Gastroesophageal sphincter (tissue), 4 donors: ENCODE results near the gene EWSR1. TPM values are rescaled to one million over a fixed set of nuclear protein-coding genes. Genes with fewer than 3 reads are reported as not detected.

Experiments
- ATAC-seq: fragments of 150-250 bp; one replicate; pipeline ENCODE4 v1.9.1; 2016; ENCODE audit warnings: mild to moderate bottlenecking, moderate library complexity
- H3K27ac ChIP-seq, 4 donors: fragments of 200-600 bp; sonication (generic) in 3 of 4; 1 replicate in 3 of 4; 2 replicates in 1 of 4; pipeline ENCODE4 v1.5.1; 2016 to 2019
- H3K27me3 ChIP-seq: fragments of 200-600 bp; sonication (generic); one replicate; pipeline ENCODE4 v1.5.1; 2019
- H3K36me3 ChIP-seq, 2 donors: fragments of 200-600 bp; sonication (generic); one replicate each; pipeline ENCODE4 v1.5.1; 2019; ENCODE audit warnings: control low read depth in 1 of 2
- H3K4me1 ChIP-seq, 3 donors: fragments of 200-600 bp; sonication (generic); 1 replicate in 2 of 3; 2 replicates in 1 of 3; pipeline ENCODE4 v1.5.1; 2016 to 2019; ENCODE audit warnings: control low read depth in 2 of 3
- H3K4me3 ChIP-seq, 2 donors: fragments of 200-600 bp; sonication (generic); one replicate each; pipeline ENCODE4 v1.5.1; 2019; ENCODE audit warnings: mild to moderate bottlenecking in 1 of 2, moderate library complexity in 1 of 2
- H3K9me3 ChIP-seq, 3 donors: fragments of 200-600 bp; sonication (generic); one replicate each; pipeline ENCODE4 v1.5.1; 2017 to 2019; ENCODE audit warnings: control low read depth in 2 of 3
- EP300 ChIP-seq: sonication (generic); formaldehyde crosslinking; IDR thresholded peaks from one replicate; pipeline ENCODE4 v1.6.1; 2017; ENCODE audit warnings: antibody characterized with exemption, mild to moderate bottlenecking
- POLR2A ChIP-seq, 2 donors: fragments of 450-650 bp; IDR thresholded peaks; one replicate each; pipeline ENCODE4 v1.6.1; 2017; ENCODE audit warnings: antibody characterized with exemption in 2 of 2, mild to moderate bottlenecking in 2 of 2, moderate library complexity in 1 of 2
- POLR2AphosphoS5 ChIP-seq: sonication (generic); formaldehyde crosslinking; IDR thresholded peaks from one replicate; pipeline ENCODE4 v1.6.1; 2017; ENCODE audit warnings: antibody characterized with exemption
- WGBS, 2 donors: methylation state at CpG; one replicate each; pipeline ENCODE4 v1.1.5; 2018; ENCODE audit warnings: low coverage in 1 of 2; 5-methylcytosine and 5-hydroxymethylcytosine counted together
- total RNA-seq, 4 donors: library from RNA; depleted of rRNA; stranded (reverse); fragments of >200 nt; gene quantifications; one replicate each; pipeline ENCODE4 v1.1.0, GENCODE V29; 2016
- TF ChIP-seq, protein P1 (sequence below), 4 experiments: fragments of 200-600 bp in 2 of 4; fragments of 450-650 bp in 2 of 4; sonication (generic) in 1 of 4; IDR thresholded peaks; one replicate each; pipeline ENCODE4 v1.5.1; 2017 to 2019; ENCODE audit warnings: antibody characterized with exemption in 4 of 4, mild to moderate bottlenecking in 2 of 4, moderate library complexity in 2 of 4

EWSR1 gene
- total RNA-seq, 4 donors from 2014 or later = 169 to 209 (median 204) TPM

- no peak overlapping the region for H3K27ac ChIP-seq
- 94 to 100% methylated on average over 2 to 13 of the region's 34 CpGs for WGBS, 2 donors
- TF ChIP-seq POLR2A (IDR thresholded peaks at IDR 0.05) (no peak), EP300 (no peak), POLR2AphosphoS5 (no peak)
- TF ChIP-seq, protein P1, sequence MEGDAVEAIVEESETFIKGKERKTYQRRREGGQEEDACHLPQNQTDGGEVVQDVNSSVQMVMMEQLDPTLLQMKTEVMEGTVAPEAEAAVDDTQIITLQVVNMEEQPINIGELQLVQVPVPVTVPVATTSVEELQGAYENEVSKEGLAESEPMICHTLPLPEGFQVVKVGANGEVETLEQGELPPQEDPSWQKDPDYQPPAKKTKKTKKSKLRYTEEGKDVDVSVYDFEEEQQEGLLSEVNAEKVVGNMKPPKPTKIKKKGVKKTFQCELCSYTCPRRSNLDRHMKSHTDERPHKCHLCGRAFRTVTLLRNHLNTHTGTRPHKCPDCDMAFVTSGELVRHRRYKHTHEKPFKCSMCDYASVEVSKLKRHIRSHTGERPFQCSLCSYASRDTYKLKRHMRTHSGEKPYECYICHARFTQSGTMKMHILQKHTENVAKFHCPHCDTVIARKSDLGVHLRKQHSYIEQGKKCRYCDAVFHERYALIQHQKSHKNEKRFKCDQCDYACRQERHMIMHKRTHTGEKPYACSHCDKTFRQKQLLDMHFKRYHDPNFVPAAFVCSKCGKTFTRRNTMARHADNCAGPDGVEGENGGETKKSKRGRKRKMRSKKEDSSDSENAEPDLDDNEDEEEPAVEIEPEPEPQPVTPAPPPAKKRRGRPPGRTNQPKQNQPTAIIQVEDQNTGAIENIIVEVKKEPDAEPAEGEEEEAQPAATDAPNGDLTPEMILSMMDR (IDR thresholded peaks at IDR 0.05) = no peak
- H3K36me3 ChIP-seq = peaks cover 0 to 75% of the 10 kb centered on the region in 2 donors
- H3K9me3 ChIP-seq = no peaks in the 10 kb centered on the region
- no peak overlapping the region for H3K4me3 ChIP-seq
- ATAC-seq = no peak
- peaks cover 0 to 18% (median 0%) of the 10 kb centered on the region in 3 donors for H3K4me1 ChIP-seq
- no peaks in the 10 kb centered on the region for H3K27me3 ChIP-seq
Observed at GRCh38 chr22:29328566-29329500, 60.8 kb downstream of the EWSR1 start.

GRCh38 chr22:29329581-29329980, 61.5 kb downstream of the EWSR1 start:
- Histone ChIP-seq H3K36me3 (peaks cover 0 to 82% of the 10 kb centered on the region in 2 donors), H3K27me3 (no peaks in the 10 kb centered on the region), H3K9me3 (no peaks in the 10 kb centered on the region), H3K27ac (no peak overlapping the region), H3K4me3 (no peak overlapping the region), H3K4me1 (peaks cover 0 to 18% (median 0%) of the 10 kb centered on the region in 3 donors)
- no peak for TF ChIP-seq POLR2A (IDR thresholded peaks at IDR 0.05)
- no peak for TF ChIP-seq EP300
- no peak for TF ChIP-seq POLR2AphosphoS5
- TF ChIP-seq, protein P1 (IDR thresholded peaks at IDR 0.05) = no peak
- ATAC-seq = no peak
- WGBS, 2 donors = 90% methylated on average over 2 of the region's 11 CpGs; no CpG with 5 or more reads in 1 of the 2 donors

GRCh38 chr22:29330291-29330690, 62.2 kb downstream of the EWSR1 start:
- no peak overlapping the region for H3K4me3 ChIP-seq
- H3K27ac ChIP-seq = no peak overlapping the region
- peaks cover 0 to 18% (median 0%) of the 10 kb centered on the region in 3 donors for H3K4me1 ChIP-seq
- no peak for ATAC-seq
- no peak for TF ChIP-seq POLR2AphosphoS5
- TF ChIP-seq POLR2A (IDR thresholded peaks at IDR 0.05) = no peak
- TF ChIP-seq, protein P1 (IDR thresholded peaks at IDR 0.05) = no peak
- no peak for TF ChIP-seq EP300
- H3K27me3 ChIP-seq = no peaks in the 10 kb centered on the region
- WGBS, 2 donors = no CpG with 5 or more reads among the region's 19 CpGs
- peaks cover 0 to 89% of the 10 kb centered on the region in 2 donors for H3K36me3 ChIP-seq
- H3K9me3 ChIP-seq = no peaks in the 10 kb centered on the region

DNA sequence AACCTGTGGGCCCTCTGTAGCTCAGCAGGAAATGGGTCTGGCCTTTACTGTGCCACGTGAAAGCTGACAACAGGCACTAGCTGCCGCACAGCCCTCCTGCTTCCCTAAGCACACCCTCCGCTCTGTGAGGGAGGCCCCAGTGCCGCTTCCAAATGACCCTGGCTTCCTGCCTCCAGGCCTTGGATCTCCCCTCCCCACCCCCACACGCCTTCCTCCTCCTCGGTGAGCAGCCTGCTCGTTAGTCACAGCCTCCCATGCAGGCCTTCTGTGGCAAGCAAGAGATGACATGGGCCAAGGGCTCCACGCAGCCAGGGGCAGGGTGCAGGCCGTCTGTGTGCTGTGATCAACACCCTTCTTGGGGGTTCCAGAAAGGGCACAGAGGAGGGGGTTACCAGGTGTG, 62.7 kb downstream of the EWSR1 start:
- 10% methylated on average over 5 of the region's 9 CpGs; no CpG with 5 or more reads in 1 of the 2 donors for WGBS, 2 donors
- Histone ChIP-seq H3K27me3 (no peaks in the 10 kb centered on the region), H3K27ac (no peak overlapping the region), H3K36me3 (peaks cover 0 to 94% of the 10 kb centered on the region in 2 donors), H3K4me3 (no peak overlapping the region), H3K4me1 (peaks cover 0 to 18% (median 0%) of the 10 kb centered on the region in 3 donors), H3K9me3 (no peaks in the 10 kb centered on the region)
- TF ChIP-seq, protein P1 (IDR thresholded peaks at IDR 0.05) = no peak
- TF ChIP-seq POLR2AphosphoS5 = no peak
- TF ChIP-seq EP300 = no peak
- TF ChIP-seq POLR2A (IDR thresholded peaks at IDR 0.05) = no peak
- ATAC-seq = peak; percentile 14
